Stimulated activated memory B cell treated with anti-CD40 and anti-IgM and Interleukin-4, amounts not matched to agents 10 μg/mL and 1 μg/mL and 100 μg/mL, for 72 hours (primary cell): ENCODE results near the gene JMJD6.
"Not testable (repeated sequence)": the region's sequence is repeated elsewhere in the genome, so short reads cannot be mapped to it uniquely, and the experiment has no call there.

Source experiments
- ATAC-seq: fragments of 150-1000 bp; cut with Tn5 transposase; 2 replicates; pipeline ENCODE4 v1.10.0; 2021
- H3K27ac Mint-ChIP-seq: one replicate; pipeline ENCODE4 v1.8.0; 2022; ENCODE audit warnings: mild to moderate bottlenecking, mixed read lengths
- H3K27me3 Mint-ChIP-seq: one replicate; pipeline ENCODE4 v1.8.0; 2022; ENCODE audit warnings: mixed read lengths
- H3K36me3 Mint-ChIP-seq: one replicate; pipeline ENCODE4 v1.8.0; 2022; ENCODE audit warnings: mixed read lengths
- H3K4me1 Mint-ChIP-seq: one replicate; pipeline ENCODE4 v1.8.0; 2022; ENCODE audit warnings: mixed read lengths
- H3K4me3 Mint-ChIP-seq: one replicate; pipeline ENCODE4 v1.8.0; 2022; ENCODE audit warnings: mild to moderate bottlenecking, moderate library complexity, mixed read lengths
- H3K9me3 Mint-ChIP-seq: one replicate; pipeline ENCODE4 v1.8.0; 2022; ENCODE audit warnings: mixed read lengths

JMJD6 gene

GRCh38 chr17:76714336-76714735 is 12.1 kb downstream of the JMJD6 start:
- Mint-ChIP-seq H3K27ac (no peak overlapping the region), H3K4me3 (no peak overlapping the region), H3K4me1 (peaks cover 38% of the 10 kb centered on the region)

DNA sequence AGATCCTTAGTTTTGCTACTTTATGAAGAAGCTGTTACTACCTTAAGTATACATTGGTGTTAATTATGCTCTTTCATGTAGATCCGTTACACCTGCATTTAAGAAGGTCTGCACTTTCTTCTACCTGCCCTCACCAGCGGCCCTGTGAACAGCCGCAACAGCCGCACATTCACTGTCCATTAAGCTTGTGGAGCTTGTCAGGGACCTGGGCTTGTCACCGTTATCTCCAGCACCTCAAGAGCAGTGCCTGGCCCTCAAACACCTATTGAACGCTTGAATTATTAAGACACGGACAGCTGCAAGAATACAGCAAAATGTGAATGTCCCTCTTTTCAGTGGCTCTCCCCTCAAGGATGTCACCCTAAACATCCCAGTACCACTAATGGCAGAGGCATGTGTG is 12.6 kb downstream of the JMJD6 start:
- Mint-ChIP-seq H3K27me3 (no peaks in the 10 kb centered on the region), H3K36me3 (peaks cover 52% of the 10 kb centered on the region), H3K9me3 (no peaks in the 10 kb centered on the region), H3K4me3 (no peak overlapping the region), H3K27ac (no peak overlapping the region), H3K4me1 (peaks cover 41% of the 10 kb centered on the region)
- ATAC-seq: no peak

More at GRCh38 chr17:76714336-76714735, 12.1 kb downstream of the JMJD6 start:
- ATAC-seq: no peak
- H3K9me3 Mint-ChIP-seq: no peaks in the 10 kb centered on the region
- H3K36me3 Mint-ChIP-seq: peaks cover 55% of the 10 kb centered on the region
- no peaks in the 10 kb centered on the region for H3K27me3 Mint-ChIP-seq

DNA sequence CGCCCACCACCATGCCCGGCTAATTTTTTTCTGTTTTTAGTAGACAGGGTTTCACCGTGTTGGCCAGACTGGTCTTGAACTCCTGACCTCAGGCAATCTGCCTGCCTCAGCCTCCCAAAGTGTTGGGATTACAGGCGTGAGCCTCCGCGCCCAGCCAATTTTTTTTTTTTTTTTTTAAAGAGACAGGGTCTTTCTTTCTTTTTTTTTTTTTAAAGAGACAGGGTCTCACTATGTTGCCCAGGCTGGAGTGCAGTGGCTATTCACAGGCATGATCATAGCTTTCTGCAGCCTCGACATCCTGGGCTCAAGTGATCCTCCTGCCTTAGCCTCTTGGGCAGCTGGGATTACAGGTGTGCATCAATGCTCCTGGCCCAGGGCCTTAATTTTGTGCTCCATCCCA is 14.1 kb downstream of the JMJD6 start:
- not testable (repeated sequence) for H3K9me3 Mint-ChIP-seq, H3K4me3 Mint-ChIP-seq, H3K27me3 Mint-ChIP-seq, ATAC-seq, H3K27ac Mint-ChIP-seq
- H3K4me1 Mint-ChIP-seq: peaks cover 41% of the 10 kb centered on the region
- H3K36me3 Mint-ChIP-seq: peaks cover 46% of the 10 kb centered on the region

- H3K4me1 Mint-ChIP-seq: peaks cover 35% of the 10 kb centered on the region
- peaks cover 33% of the 10 kb centered on the region for H3K36me3 Mint-ChIP-seq
- no peaks in the 10 kb centered on the region for H3K9me3 Mint-ChIP-seq
- peak; percentile 84 for ATAC-seq
- H3K27me3 Mint-ChIP-seq: no peaks in the 10 kb centered on the region
- H3K4me3 Mint-ChIP-seq: peak within 1 kb of the TSS; percentile 61
- no peak within 1 kb of the TSS for H3K27ac Mint-ChIP-seq
These were observed 15.4 kb downstream of the JMJD6 start, which contains the start of gene MXRA7 for GRCh38 chr17:76710863-76711611. TSS of gene MXRA7 (minus strand) at chr17:76710965. CDS start at chr17:76710946, 19 bp downstream.

DNA sequence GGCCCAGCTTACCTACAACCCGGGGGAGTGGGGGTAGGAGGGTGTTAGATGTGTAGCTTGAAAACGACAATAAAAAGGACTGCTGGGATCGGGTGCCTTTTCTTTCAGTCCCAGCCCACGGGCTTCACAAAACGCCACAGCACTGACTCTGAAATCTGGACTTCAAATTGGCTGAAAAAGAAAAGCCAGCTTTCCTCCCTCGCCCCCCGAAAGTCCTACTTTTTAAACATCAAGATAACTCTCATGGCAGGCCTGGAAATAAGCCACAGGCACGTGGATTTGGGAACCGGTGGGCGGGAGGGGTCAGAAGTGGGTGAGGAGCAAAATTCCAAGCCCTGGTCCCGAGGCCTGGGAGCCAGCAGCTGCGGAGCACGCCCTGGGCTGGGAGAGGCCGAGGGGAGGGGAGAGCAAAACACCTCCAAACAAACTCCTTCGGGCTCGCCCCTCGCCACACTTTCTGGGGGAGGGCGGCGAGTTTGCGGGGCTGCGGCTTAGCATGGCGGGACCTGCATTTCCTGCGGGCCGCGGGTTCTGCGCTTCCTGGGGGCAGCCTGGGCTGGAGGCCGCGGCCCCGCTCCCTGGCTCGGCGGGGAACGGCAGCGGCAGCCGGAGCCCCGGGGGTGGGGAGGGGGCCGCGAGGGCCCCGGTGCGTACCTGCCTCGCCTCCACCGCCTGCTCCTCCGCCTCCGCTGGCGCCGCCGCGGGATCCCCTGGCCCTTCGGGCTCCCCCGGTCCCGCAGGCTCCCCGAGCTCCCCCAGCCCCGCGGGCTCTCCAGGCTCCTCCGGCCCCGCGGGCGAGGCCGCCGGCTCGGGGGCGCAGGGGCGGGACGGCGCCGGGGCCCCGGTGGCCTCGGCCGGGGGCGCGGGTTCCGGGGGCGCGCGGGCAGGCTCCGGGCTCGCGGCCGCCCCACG is 16.2 kb downstream of the JMJD6 start:
- peak; percentile 64 for ATAC-seq
- not testable (repeated sequence) for H3K9me3 Mint-ChIP-seq, H3K27ac Mint-ChIP-seq, H3K27me3 Mint-ChIP-seq
- Mint-ChIP-seq H3K36me3 (peaks cover 25% of the 10 kb centered on the region), H3K4me3 (peak overlapping the region; percentile 44), H3K4me1 (peaks cover 26% of the 10 kb centered on the region)

GRCh38 chr17:76709077-76709950 is 17.1 kb downstream of the JMJD6 start:
- no peak for ATAC-seq
- H3K36me3 Mint-ChIP-seq: peaks cover 16% of the 10 kb centered on the region
- H3K27ac Mint-ChIP-seq: no peak overlapping the region
- H3K27me3 Mint-ChIP-seq: no peaks in the 10 kb centered on the region
- no peaks in the 10 kb centered on the region for H3K9me3 Mint-ChIP-seq
- peaks cover 17% of the 10 kb centered on the region for H3K4me1 Mint-ChIP-seq
- H3K4me3 Mint-ChIP-seq: peak overlapping the region; percentile 44

- peaks cover 5% of the 10 kb centered on the region for H3K36me3 Mint-ChIP-seq
- no peak overlapping the region for H3K4me3 Mint-ChIP-seq
- no peaks in the 10 kb centered on the region for H3K27me3 Mint-ChIP-seq
- no peak for ATAC-seq
- peaks cover 14% of the 10 kb centered on the region for H3K4me1 Mint-ChIP-seq
- H3K9me3 Mint-ChIP-seq: no peaks in the 10 kb centered on the region
- no peak overlapping the region for H3K27ac Mint-ChIP-seq
These were observed 18.2 kb downstream of the JMJD6 start for GRCh38 chr17:76707985-76708807.

- H3K27me3 Mint-ChIP-seq: no peaks in the 10 kb centered on the region
- H3K27ac Mint-ChIP-seq: no peak overlapping the region
- no peaks in the 10 kb centered on the region for H3K36me3 Mint-ChIP-seq
- no peaks in the 10 kb centered on the region for H3K9me3 Mint-ChIP-seq
- ATAC-seq: no peak
- no peak overlapping the region for H3K4me3 Mint-ChIP-seq
- H3K4me1 Mint-ChIP-seq: peaks cover 14% of the 10 kb centered on the region
These were observed 19.6 kb downstream of the JMJD6 start for GRCh38 chr17:76706817-76707216.

DNA sequence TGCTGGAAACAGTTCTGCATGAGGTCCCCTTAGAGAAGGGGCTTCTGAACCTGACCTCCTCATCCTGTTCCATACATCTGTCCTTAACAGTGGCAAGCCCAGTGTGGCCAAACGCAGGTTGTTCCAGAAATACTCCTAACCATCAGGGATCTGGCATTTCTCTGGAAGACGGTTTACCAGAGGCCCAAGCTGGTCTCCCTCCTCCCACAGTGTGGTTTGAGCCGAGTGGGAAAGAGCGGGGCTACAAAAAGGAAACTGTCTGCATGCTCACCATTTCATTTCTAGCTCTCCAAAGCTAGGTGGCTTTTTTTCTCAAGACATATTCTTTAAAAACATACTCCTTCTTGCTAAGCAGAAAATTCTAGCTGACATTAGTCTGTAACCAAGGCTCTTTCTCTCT is 21.6 kb downstream of the JMJD6 start:
- H3K36me3 Mint-ChIP-seq: no peaks in the 10 kb centered on the region
- no peaks in the 10 kb centered on the region for H3K27me3 Mint-ChIP-seq
- H3K4me1 Mint-ChIP-seq: peaks cover 14% of the 10 kb centered on the region
- H3K4me3 Mint-ChIP-seq: no peak overlapping the region
- no peak for ATAC-seq
- H3K9me3 Mint-ChIP-seq: no peaks in the 10 kb centered on the region
- no peak overlapping the region for H3K27ac Mint-ChIP-seq

DNA sequence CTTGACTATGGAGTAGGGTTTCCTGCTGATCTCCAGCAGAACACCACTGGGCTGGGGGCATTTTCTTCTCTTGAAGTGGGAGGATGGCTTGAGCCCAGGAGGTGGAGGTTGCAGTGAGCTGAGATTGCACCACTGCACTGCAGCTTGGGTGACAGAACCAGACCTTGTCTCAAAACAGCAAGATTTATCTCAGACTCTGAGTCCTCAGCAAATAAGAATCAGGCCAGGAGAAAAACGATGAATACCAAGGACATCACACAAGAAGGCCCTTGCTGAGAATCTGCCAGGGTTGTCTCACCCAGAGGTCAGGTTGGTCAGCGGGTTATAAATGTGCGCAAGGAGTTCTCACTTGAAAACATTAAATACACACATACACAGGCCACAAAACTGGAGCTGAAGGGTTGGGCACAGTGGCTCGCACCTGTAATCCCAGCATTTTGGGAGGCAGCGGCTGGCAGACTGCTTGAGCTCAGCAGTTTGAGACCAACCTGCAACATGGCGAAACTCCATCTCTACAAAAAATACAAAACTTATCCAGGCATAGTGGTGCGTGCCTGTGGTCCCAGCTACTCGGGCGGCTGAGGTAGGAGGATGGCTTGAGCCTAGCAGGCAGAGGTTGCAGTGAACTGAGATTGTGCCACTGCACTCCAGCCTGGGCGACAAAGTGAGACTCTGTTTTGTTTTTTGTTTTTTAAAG is 23.3 kb downstream of the JMJD6 start:
- Mint-ChIP-seq H3K27me3 (peaks cover 12% of the 10 kb centered on the region), H3K36me3 (no peaks in the 10 kb centered on the region), H3K4me3 (no peak overlapping the region), H3K4me1 (peaks cover 6% of the 10 kb centered on the region), H3K27ac (no peak overlapping the region), H3K9me3 (no peaks in the 10 kb centered on the region)
- no peak for ATAC-seq

GRCh38 chr17:76702076-76702475 is 24.3 kb downstream of the JMJD6 start:
- H3K9me3 Mint-ChIP-seq: no peaks in the 10 kb centered on the region
- no peaks in the 10 kb centered on the region for H3K36me3 Mint-ChIP-seq
- no peak overlapping the region for H3K4me3 Mint-ChIP-seq
- no peak for ATAC-seq
- no peak overlapping the region for H3K27ac Mint-ChIP-seq
- H3K27me3 Mint-ChIP-seq: peaks cover 22% of the 10 kb centered on the region
- H3K4me1 Mint-ChIP-seq: peaks cover 14% of the 10 kb centered on the region

DNA sequence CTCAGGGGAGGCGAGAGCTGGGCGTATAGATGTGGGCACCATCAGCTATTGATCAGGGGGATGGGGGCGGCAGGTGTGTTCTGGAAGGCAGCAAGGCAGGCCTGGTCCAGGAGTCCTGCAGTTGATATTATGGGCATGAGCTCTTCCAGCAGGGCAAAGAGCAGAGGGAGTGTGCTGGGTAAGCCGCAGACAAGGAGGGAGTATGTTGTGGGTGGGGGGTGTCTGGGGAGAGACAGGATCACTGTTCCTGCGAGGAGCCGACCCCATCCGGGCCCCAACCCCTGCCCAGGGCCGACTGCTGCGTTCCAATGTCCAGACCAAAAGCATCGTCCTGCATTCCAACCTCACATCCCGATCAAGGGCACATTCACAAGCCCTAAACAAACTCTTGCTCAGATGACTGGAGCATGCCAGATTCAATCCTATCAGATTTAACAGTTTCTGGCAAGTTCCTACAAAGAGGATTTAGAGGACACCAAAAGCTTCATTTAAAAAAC is 24.9 kb downstream of the JMJD6 start:
- Mint-ChIP-seq H3K4me1 (peaks cover 20% of the 10 kb centered on the region), H3K27ac (no peak overlapping the region), H3K27me3 (peaks cover 27% of the 10 kb centered on the region), H3K36me3 (no peaks in the 10 kb centered on the region), H3K4me3 (no peak overlapping the region), H3K9me3 (no peaks in the 10 kb centered on the region)
- ATAC-seq: no peak

DNA sequence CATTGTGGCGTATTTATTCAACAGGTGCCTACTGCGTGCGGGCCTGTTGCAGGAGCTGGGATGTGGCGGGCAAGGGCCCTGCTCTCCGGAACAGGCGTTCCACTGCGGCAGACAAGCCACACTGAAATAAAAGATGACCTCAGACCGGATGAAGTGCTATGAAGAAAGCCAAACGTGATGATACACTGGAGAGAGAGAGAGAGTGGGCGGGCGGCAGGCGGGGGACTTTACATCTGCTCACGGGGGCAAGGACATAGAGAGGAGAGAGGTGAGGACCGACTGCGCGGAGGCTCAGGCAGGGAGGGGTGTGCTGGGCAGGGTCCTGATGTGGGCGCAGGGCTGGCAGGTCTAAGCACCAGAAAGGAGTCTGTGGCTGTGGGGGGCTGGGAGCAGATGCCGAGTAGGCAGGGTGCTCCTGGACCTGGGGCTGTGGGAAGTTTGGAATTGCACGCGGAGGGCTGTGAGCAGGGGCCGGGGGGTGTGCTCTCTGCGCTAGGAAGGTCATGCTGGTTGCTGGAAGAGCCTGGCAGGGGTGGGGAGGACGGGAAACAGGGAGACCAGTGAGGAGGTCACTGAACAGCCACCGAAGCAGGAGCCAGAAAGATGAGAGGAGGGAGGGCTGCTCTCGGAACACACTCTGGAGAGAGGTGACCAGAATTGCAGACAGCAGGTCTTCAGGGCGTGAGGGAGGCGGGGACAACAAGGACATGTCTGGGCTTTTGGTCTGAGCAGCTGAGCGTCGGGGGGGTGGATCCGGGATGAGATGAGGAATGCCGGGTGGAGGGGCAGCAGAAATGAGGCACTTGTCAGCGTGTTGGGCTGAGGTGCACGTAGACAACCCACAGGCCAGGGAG is 25.6 kb downstream of the JMJD6 start:
- peaks cover 26% of the 10 kb centered on the region for H3K4me1 Mint-ChIP-seq
- peak; percentile 26 for ATAC-seq
- no peaks in the 10 kb centered on the region for H3K36me3 Mint-ChIP-seq
- H3K27me3 Mint-ChIP-seq: peaks cover 34% of the 10 kb centered on the region
- H3K27ac Mint-ChIP-seq: peak overlapping the region; percentile 59
- H3K9me3 Mint-ChIP-seq: no peaks in the 10 kb centered on the region
- peak overlapping the region; percentile 24 for H3K4me3 Mint-ChIP-seq
